GM18498 (cell line): ENCODE results near the gene SLC37A4.
"Not testable (repeated sequence)": the region's sequence is repeated elsewhere in the genome, so short reads cannot be mapped to it uniquely, and the experiment has no call there.

Experiments
- ATAC-seq: cut with Tn5 transposase; IDR thresholded peaks from one replicate; pipeline ENCODE4 v1.9.1; 2021; ENCODE audit warnings: mild to moderate bottlenecking, moderate library complexity; ENCODE audit not compliant: unreplicated experiment

SLC37A4 gene

DNA sequence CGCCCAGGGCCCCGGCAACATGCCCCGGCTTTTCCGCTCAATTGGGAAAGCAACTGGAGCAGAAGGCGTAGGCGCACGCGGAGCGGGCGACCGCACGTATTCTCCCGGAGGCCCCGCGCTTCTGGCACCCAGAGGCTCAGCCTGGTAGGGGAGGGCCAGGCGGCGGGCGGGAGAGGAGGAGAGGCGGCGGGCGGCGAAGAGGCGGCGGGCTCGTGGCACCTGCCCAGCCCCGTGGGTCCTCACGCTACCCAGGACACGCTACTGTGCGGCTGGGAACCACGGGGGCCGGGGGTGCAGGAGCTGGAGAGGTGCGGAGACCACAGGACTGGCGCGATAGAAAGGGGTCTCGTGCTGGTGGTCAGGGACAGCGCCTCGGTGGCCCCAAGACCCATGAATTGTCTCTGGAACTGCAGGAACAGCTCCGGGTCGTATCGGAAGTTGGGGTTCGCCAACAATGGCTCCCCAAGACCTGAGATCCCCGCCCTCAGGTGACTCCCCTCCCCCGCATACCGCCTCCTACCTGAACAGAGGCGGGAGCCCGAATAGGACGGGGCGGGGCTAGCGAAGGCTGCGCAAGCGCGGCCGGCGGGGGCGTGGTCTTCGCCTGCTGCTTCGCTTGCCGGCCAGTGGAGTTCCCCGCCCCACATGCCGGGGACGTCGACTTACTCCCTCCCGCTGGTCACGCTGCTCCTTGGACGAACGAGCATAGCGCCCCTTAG is at the start of gene SLC37A4:
SLC37A4 (minus strand) TSS at position 549 of the 719 bp plus-strand sequence.
- peak; percentile 90 for ATAC-seq

DNA sequence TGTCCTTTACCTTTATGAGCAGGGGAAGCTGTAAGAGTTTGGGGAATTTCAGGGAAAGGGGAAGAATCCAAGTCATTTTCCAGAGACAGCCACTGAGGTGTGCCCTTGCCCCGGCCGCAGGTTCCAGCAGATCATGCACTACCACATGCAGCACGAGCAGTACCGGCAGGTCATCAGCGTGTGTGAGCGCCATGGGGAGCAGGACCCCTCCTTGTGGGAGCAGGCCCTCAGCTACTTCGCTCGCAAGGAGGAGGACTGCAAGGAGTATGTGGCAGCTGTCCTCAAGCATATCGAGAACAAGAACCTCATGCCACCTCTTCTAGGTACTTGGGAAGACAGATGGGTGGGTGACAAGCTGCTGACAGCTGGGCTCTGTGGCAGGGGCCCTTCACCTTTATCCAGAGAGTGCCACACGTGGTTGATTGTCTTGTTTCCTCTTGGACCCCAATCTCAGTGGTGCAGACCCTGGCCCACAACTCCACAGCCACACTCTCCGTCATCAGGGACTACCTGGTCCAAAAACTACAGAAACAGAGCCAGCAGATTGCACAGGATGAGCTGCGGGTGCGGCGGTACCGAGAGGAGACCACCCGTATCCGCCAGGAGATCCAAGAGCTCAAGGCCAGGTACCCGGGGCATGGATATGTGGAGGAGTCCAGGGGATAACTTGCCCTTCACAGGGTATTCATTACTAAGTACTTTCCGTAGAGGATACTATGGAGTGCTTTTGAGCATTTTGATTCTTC is 48.2 kb upstream of the SLC37A4 start:
- ATAC-seq = no peak

- no peak for ATAC-seq
These were observed 47.2 kb upstream of the SLC37A4 start for GRCh38 chr11:119077839-119078238.

DNA sequence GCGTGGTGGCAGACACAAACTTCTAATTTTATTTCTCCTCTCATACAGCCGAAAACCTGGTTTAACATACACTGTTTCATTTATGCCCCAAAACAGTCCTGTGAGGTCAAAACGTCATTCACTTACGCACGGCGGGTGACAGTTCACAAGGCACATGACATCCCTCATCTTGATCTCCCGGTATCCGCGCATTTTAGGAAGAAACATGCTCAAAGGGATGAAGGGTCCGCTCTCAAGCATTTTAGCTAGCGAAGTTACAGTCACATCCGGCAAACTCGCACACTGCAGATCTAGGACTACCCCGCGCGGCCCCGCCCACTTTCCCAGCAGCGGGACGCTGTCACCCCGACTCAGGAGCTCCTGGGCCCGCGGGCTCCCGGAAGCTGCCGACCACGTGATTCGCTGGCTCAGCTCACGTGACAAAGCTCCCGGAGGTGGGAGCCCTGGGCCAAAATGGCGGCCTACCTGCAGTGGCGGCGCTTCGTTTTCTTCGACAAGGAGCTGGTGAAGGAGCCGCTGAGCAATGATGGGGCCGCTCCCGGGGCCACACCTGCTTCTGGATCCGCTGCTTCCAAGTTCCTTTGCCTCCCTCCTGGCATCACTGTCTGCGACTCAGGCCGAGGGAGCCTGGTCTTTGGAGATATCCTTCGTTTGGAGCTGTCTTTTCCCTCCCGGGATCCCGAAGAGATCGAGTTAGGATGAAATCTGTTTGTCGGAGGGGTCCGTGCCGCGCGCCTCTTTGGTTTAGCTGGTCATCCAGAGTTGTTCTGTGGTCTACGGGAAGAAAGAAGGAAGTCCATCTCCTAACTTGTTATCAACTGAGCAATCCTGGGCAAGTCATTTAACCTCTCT is 36.9 kb upstream of the SLC37A4 start, which contains the start of gene VPS11:
VPS11 (plus strand) TSS at position 448 of the 852 bp plus-strand sequence; CDS start at position 454, 6 bp downstream.
- peak; percentile 93 for ATAC-seq

DNA sequence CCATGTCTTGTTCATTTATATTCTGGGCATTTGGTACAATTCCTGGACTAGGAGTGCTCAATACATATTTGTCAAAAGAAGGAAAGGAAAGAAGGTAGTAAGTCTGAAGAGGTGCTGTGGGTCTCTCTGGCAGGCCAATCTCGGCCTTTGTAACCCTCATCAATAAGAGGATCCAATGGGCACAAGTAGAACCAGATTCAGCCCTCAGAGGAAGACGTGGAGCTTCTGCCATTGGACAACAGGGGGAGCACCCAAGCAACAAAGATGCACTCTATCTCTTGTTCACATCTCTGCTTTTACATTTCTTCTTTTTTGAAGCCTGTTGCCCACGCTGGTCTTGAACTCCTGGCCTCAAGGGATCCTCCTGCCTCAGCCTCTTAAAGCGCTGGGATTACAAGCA is 34.7 kb upstream of the SLC37A4 start:
- no peak for ATAC-seq

- no peak for ATAC-seq
These were observed 32.1 kb upstream of the SLC37A4 start for GRCh38 chr11:119062779-119063178.

DNA sequence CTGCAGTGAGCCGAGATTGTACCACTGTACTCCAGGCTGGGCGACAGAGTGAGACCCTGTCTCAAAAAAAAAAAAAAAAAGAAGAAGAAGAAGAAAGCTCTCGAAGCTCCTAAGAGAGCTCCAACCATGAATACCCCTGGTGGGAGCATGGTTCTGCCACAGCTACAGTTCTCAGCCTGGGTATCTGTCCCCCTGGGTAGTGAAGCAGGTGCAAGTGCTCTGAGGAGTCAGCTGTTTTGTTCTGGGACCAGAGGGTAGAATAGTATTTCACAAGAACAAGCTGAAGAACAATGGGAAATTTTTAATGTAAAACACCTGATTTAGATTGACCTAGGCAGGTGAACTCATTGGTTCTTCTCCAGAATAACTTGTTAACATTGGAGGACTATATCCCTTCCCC is 30.6 kb upstream of the SLC37A4 start:
- ATAC-seq = no peak

DNA sequence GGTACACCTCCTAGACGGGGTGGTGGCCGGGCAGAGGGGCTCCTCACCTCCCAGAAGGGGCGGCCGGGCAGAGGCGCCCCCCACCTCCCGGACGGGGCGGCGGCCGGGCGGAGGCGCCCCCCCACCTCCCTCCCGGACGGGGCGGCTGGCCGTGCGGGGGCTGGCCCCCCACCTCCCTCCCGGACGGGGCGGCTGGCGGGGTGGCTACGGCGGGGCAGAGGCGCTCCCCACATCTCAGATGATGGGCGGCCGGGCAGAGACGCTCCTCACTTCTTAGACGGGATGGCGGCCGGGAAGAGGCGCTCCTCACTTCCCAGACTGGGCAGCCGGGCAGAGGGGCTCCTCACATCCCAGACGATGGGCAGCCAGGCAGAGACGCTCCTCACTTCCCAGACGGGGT is 28.5 kb upstream of the SLC37A4 start:
- ATAC-seq = not testable (repeated sequence)

- peak; percentile 91 for ATAC-seq
These were observed 26.5 kb upstream of the SLC37A4 start, which contains the start of gene HYOU1 for GRCh38 chr11:119057000-119057769. HYOU1 (minus strand) TSS chr11:119057205; CDS start chr11:119056160, 1,045 bp downstream.

- peak; percentile 6 for ATAC-seq
These were observed 25.8 kb upstream of the SLC37A4 start for GRCh38 chr11:119056421-119056999.

DNA sequence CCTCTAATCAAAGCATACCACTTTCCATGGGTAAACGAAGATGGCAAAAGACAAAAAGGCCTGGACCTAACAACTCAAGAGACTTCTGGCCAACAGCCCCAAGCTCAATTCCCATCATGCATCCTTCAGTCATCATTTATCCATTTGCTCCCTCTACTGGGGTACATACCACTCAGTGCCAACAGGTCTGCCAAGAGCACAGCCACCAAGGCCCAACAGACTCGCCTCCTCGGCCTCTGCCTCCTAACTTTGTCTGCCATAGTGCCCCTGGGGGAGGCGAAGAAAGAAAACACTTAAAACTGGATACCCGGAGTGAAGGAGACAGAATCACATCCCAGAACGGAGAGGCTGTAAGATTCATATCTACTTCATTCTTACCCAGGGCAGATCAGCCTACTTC is 25.2 kb upstream of the SLC37A4 start:
- ATAC-seq = no peak

DNA sequence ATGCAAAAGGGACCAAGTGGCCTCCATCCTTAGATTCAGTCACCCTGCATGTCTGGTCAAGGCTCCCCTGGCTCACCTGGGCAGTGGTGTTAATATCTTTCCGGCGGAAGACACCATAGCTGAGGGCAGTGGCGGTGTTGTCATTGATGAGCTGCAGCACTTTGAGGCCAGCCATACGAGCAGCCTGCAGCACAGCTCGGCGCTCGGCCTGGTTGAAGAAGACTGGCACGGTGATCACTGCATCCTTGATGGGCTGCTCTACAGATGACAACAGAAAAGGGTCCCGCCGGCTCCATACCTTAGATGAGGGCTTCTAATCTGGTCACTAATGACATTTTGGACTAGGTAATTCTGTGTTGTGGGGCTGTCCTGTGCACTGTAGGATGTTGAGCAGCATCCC is 23.7 kb upstream of the SLC37A4 start:
- ATAC-seq = no peak

DNA sequence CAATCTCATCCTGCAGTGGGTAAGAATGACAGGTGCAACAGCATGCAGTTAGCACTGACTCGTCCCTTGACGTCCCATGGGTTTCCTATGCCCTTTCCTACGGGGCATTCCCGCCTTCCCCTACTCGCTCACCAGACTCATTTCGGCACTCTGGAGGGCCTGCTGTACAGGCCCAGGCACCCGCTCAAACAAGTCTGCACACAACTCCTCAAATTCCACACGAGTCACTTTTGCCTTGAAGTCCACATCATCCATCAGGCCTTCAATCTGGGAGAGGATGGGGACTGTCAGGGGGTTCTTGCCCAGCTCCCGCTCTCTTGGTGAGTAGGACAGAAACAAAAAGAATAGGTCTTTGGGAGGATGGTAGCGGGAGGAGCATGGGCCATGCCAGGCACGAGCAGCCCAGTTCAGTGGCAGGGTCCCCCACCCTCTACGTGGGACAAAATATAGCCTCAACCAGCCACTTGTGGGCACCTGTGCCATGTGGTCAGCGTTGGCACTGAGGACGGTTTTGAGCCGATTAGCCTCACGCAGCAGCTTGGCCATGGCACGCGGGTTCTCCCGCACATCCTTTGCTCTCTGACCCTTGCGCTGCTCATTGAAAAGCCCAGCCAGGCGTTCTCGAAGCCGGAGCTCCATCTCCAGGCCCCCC is 21.6 kb upstream of the SLC37A4 start:
- no peak for ATAC-seq

GRCh38 chr11:119051440-119052162 is 20.9 kb upstream of the SLC37A4 start:
- ATAC-seq = peak; percentile 45

GRCh38 chr11:119049081-119049480 is 18.4 kb upstream of the SLC37A4 start:
- ATAC-seq = no peak

DNA sequence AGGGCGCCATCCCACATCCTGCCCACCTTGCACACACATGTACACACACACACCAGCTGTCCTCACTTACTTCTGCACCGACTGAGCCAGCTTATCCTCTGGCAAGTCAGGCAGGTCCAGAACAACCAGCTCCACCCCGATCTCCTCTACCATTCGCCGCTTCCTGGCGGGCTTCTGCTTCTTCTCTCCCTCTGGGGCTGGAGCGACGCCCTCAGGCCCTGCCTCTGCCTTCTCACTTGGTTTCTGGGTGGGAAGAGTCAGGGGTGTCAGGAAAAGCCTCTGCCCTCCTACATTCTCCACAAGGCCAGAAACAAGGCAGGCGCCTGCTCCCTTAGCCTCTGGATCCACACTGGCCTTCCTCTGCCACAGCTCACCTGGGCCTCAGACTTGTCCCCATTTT is 18.0 kb upstream of the SLC37A4 start:
- ATAC-seq = no peak

DNA sequence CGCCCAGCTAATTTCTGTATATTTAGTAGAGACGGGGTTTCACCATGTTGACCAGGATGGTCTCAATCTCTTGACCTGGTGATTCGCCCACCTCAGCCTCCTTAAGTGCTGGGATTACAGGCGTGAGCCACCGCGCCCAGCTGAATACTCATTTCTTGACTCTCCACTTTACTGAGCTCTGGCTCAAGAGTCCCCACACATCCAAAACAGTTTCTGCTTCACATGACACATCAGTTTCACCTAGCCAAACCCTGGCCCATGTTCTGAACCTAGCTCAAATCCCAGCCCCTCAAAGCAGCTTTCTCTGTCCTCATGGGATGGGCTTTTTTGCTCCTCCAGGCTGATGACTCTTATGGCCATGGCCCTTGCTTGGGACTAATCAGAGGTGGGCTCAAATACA is 16.5 kb upstream of the SLC37A4 start:
- no peak for ATAC-seq

DNA sequence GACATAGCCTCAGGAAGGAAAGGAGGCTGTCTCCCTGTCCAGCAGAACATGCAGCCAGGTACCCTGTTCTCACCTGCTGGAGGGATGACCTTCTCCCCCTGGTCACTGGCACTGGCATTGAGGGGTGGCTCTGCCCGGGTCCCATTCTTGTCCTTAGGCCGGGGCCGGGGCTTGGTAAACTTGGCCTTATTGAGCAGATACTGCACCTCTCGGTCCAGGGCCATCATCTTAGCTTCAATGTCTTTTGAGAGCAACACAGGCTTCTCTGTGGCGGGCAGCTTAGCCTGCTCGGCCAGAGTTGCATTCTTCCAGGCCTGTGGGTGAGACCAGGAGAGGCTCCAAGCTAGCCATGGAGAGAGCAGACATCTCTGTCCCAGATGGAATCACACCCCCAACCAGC is 15.8 kb upstream of the SLC37A4 start:
- no peak for ATAC-seq

DNA sequence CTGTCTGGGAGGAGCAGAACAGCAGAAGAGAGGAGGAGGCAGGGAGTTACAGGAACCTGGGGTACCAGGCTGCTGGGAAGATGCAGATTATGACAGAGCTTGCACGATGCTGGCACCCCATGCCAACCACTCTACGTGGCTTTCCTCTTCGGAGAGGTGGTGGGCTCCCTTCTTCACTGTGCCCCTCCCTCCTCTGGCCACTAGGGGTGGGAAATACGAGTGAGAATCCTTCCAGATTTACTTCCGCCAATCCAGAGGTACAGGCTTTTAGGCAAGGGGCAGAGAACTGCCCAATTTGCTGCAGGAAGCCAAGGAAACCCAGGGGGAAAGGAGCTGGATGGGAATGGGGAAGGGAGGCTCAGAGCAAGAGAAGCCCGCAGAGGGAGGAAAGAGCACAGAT is 14.0 kb upstream of the SLC37A4 start:
- no peak for ATAC-seq
